Aorta (tissue), 5 donors: Measurements from ENCODE around the gene PLEKHN1. TPM values are rescaled to one million over a fixed set of nuclear protein-coding genes. Genes with fewer than 3 reads are reported as not detected.

Experiments
- ATAC-seq: fragments of 200-7000 bp; cut with Tn5 transposase; one replicate; pipeline ENCODE4 v1.9.1; 2022; ENCODE audit warnings: moderate library complexity; ENCODE audit not compliant: low FRiP score
- DNase-seq, 2 donors: peaks; one replicate each; pipeline ENCODE4 v3.0.0-alpha.2; 2020
- H3K27ac ChIP-seq, 2 donors: one replicate each; pipeline ENCODE4 v1.5.1; 2013; ENCODE audit warnings: low read length in 2 of 2, mild to moderate bottlenecking in 2 of 2, moderate library complexity in 2 of 2, control low read depth in 1 of 2, inconsistent platforms in 1 of 2, low read depth in 1 of 2
- H3K27me3 ChIP-seq, 2 donors: one replicate each; pipeline ENCODE4 v1.6.1; 2013; ENCODE audit warnings: control low read depth in 1 of 2, low read length in 1 of 2, mild to moderate bottlenecking in 1 of 2, moderate library complexity in 1 of 2; ENCODE audit not compliant: insufficient read depth in 2 of 2, control insufficient read depth in 1 of 2
- H3K36me3 ChIP-seq, 2 donors: one replicate each; pipeline ENCODE4 v1.6.1; 2013; ENCODE audit warnings: control low read depth in 1 of 2, low read length in 1 of 2, mild to moderate bottlenecking in 1 of 2; ENCODE audit not compliant: insufficient read depth in 2 of 2, control insufficient read depth in 1 of 2
- H3K4me1 ChIP-seq, 2 donors: one replicate each; pipeline ENCODE4 v1.6.1; 2013; ENCODE audit warnings: low read length in 2 of 2, control low read depth in 1 of 2, mild to moderate bottlenecking in 1 of 2, moderate library complexity in 1 of 2; ENCODE audit not compliant: insufficient read depth in 2 of 2, control insufficient read depth in 1 of 2
- H3K4me3 ChIP-seq, 2 donors: one replicate each; pipeline ENCODE4 v1.5.1; 2013; ENCODE audit warnings: low read length in 2 of 2, control low read depth in 1 of 2, mild to moderate bottlenecking in 1 of 2
- H3K9me3 ChIP-seq: one replicate; pipeline ENCODE4 v1.6.1; 2013; ENCODE audit warnings: mild to moderate bottlenecking, low read length; ENCODE audit not compliant: control insufficient read depth
- WGBS, 2 donors: extraction: QIAGEN DNeasy Blood & Tissue Kit; methylation state at CpG; one replicate each; pipeline ENCODE4 v1.1.7; 2013; 5-methylcytosine and 5-hydroxymethylcytosine counted together
- intact Hi-C, 2 donors: fragments of 100-400 bp; cut with DNase I; formaldehyde crosslinking; loops; one replicate each; pipeline versions ENCODE4 v1.14.2 to v1.15.0; 2022
- polyA plus RNA-seq, 2 donors: library from polyadenylated mRNA; stranded (reverse); fragments of 200-250 nt; gene quantifications; one replicate each; pipeline ENCODE4 v1.2.3, GENCODE V29; 2013
- total RNA-seq, 2 donors: library from RNA; stranded (reverse); fragmentation: NEBNext Ultra II Directional; extraction: Animal tissue kit (Norgen Biotek cat#: 25700); gene quantifications; one replicate each; pipeline ENCODE4 v1.2.1, GENCODE V29; 2021
- donor health status: healthy with polysubstance abuse.
- donor health status: Bipolar disorder and iron deficiency.
- donor health status: DM: no; HTN: no; CAD: no.
- donor health status: DM: no; HTN: no; CAD: no.
- donor health status: DM: yes; HTN: yes; CAD: no.

PLEKHN1 gene
- total and polyA plus RNA-seq, 4 donors: 0.13 to 1.2 (median 0.57) TPM

DNA sequence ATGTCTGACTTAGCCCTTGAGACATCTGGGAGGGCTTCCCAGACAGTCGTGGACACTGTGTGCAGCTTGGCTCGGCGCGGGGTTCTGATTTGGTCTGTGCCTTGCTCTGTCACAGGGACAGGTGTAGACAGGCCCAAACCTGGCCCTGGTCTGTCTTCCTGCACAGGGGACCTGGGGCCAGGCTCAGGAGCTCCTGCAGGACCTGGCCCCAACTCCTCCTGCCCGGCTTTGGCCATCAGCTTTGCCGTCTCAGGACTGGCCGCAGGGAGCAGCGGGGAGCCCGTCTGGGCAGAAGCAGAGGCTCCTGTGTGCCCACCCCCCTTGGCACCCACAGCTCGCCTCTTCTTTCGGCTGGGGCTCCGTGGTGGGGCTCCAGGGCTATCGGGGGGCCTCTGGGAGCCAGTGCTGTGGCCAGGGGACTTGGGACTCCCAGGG, 13.9 kb downstream of the PLEKHN1 start:
- 87% methylated on average over 13 of the region's 13 CpGs for WGBS, 2 donors
- intact Hi-C loops: loop anchor here (5.0 to 10.0 kb wide), 2 partner anchors 87 to 315 kb away; no protein-coding TSS in a partner anchor
- Histone ChIP-seq H3K27me3 (no peaks in the 10 kb centered on the region), H3K4me3 (no peak overlapping the region), H3K36me3 (no peaks in the 10 kb centered on the region), H3K4me1 (no peaks in the 10 kb centered on the region), H3K27ac (no peak overlapping the region), H3K9me3 (no peaks in the 10 kb centered on the region)
- DNase-seq (peak in 1 of 2 donors; percentile 47), ATAC-seq (no peak)

DNA sequence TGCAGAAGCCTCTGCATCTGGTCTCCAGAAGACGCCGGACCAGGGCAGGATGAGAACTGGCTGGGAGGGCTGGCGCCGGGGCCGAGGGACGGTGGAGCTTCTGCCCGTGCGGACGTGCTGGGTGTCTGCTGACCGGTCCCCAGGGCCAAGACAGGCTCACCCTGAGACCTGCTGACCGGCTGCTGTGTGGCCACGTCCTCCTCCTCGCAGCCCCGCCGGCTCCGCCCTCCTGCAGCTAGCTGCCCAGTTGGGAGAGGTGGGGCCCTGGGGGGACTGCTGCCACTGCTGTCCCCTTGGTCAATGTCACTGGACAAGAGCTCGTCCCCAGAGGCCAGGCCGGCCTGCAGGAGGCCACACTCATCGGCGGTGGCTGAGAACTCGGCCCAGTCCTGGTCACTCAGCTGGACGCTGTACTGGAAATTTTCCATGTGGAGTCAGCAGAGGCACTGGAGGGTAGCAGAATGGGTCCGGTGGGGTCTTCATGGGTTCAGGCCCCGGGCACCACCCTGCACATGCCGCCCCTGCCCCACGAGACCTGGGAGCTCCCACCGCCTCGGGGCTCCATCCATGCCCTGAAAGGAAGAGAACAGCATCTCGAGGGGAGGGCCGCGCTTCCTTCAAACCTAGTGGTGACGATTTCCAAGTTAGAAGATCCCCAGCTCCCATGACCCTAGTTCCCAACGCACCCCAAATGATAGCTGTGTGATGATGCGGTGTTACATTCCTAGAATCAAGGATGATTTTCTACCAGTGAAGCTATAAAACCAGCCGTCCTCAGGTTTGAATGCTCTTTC, 14.5 kb downstream of the PLEKHN1 start:
- intact Hi-C loops: loop anchor here (5.0 to 10.0 kb wide), 2 partner anchors 87 to 314 kb away; no protein-coding TSS in a partner anchor
- WGBS, 2 donors: 87 to 90% methylated on average over 35 of the region's 35 CpGs
- peak in 1 of 2 donors; percentile 38 for DNase-seq

DNA sequence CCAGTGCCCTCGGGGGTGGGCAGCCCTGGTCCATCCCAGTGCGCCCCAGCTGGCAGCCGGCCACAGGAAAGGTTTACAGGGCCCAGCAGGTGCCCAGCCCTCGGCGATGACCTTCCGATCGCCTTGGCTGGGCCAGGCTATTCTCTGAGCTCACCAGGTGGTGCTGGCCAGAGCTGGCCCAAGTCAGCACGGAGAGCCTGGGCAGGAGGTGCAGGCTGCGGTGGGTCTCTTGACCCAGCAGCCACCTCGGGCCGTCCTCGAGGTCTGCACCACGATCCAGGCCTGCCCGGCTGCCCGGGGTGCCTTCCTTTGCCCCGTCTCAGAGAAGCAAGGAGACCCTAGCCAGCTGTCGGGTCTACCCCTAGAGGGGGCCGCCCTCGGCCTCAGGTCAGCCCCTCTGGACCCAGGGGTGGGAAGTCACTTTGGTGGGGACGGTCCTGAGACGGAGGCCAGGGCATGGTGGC, 15.2 kb downstream of the PLEKHN1 start:
- no peak overlapping the region for H3K4me3 ChIP-seq
- ATAC-seq (peak; percentile 20), DNase-seq (peak in 1 of 2 donors; percentile 42)
- H3K27ac ChIP-seq: no peak overlapping the region
- intact Hi-C loops: loop anchor here (5.0 to 10.0 kb wide), 2 partner anchors 86 to 313 kb away; no protein-coding TSS in a partner anchor
- no peaks in the 10 kb centered on the region for H3K9me3 ChIP-seq
- H3K4me1 ChIP-seq: no peaks in the 10 kb centered on the region
- H3K27me3 ChIP-seq: no peaks in the 10 kb centered on the region
- WGBS, 2 donors: 86 to 89% methylated on average over 20 to 21 of the region's 21 CpGs
- H3K36me3 ChIP-seq: no peaks in the 10 kb centered on the region

More for the DNA sequence above, 14.5 kb downstream of the PLEKHN1 start:
- Histone ChIP-seq H3K4me1 (no peaks in the 10 kb centered on the region), H3K36me3 (no peaks in the 10 kb centered on the region), H3K27me3 (no peaks in the 10 kb centered on the region), H3K27ac (no peak overlapping the region), H3K9me3 (no peaks in the 10 kb centered on the region), H3K4me3 (no peak overlapping the region)
- no peak for ATAC-seq

DNA sequence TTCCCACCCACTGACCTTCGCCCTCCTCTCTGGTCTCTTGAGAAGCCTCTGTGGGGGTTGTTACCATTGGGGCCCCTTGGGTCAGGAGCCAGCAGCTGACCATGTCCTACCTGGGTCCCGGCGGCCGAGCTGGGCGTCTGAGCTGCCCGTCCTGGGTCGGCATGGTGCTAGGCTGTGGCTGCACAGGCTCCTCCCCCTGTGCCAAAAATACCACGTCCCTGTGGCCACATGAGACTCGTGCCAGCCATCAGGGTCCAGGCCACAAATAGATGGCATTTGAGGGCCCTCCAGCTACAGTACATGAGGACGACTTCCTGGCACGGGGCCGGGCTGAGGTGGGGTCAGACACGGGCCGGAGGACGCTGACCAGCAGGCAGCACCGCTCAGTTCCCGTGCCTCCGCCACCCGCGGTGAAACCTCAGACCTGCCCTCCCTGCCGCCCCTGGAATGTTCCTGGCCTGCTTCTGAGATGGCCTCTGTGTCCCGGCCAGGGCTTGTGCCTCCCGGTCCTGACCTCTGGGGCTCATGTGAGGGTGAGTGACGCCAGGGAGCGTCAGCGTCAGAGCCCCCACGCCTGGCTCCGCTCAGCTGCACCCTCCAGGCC, 15.8 kb downstream of the PLEKHN1 start, which contains the start of gene PERM1:
Gene PERM1 (minus strand): TSS at position 139 of the 604 bp plus-strand sequence. CDS start 1,064 bp downstream, outside the sequence.
- H3K4me1 ChIP-seq: no peaks in the 10 kb centered on the region
- no peaks in the 10 kb centered on the region for H3K9me3 ChIP-seq
- no peaks in the 10 kb centered on the region for H3K36me3 ChIP-seq
- intact Hi-C loops: loop anchor here (5.0 to 10.0 kb wide), 2 partner anchors 85 to 313 kb away; no protein-coding TSS in a partner anchor
- H3K4me3 ChIP-seq: no peak within 1 kb of the TSS
- no peak within 1 kb of the TSS for H3K27ac ChIP-seq
- 45 to 49% methylated on average over 28 of the region's 28 CpGs for WGBS, 2 donors
- ATAC-seq: peak; percentile 53
- H3K27me3 ChIP-seq: no peaks in the 10 kb centered on the region
- peak in 1 of 2 donors; percentile 46 for DNase-seq

DNA sequence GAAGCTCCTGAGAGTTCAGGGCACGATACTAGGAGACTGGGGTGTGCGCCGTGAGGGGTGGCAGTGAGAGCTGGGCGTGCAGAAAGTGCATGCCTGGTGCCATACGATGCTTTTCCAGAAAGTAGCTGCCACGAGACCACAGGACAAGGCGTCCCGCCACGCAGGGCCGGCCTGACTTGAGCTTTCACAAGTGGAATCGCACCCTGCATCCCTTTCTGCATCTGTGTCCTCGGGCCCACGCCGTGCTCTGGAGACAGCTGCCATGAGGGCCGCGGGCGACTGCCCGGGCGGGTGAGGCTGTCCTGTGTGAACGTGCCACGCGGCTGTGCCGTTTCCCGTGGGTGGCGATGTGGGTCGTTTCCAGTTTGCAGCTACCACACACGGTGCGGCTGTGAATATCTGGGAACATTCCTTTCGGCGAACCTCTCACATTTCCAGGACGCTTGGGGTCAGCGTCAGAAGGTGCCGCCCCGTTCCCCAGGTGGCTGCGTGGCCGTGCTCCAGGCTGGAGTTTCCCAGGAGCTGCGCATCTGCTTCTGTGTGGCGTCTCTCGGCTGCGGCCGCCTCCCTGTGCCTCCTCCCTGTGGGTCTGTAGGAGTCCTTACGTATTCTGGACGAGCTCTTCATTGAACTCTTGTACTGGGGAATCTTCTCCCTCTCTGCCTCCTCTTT, 16.6 kb downstream of the PLEKHN1 start:
- Histone ChIP-seq H3K9me3 (no peaks in the 10 kb centered on the region), H3K4me3 (no peak overlapping the region), H3K4me1 (no peaks in the 10 kb centered on the region), H3K27ac (no peak overlapping the region), H3K36me3 (no peaks in the 10 kb centered on the region), H3K27me3 (no peaks in the 10 kb centered on the region)
- DNase-seq (no peak), ATAC-seq (no peak)
- WGBS, 2 donors: 90 to 92% methylated on average over 43 of the region's 43 CpGs
- intact Hi-C loops: loop anchor here (5.0 to 10.0 kb wide), 2 partner anchors 84 to 312 kb away; no protein-coding TSS in a partner anchor

DNA sequence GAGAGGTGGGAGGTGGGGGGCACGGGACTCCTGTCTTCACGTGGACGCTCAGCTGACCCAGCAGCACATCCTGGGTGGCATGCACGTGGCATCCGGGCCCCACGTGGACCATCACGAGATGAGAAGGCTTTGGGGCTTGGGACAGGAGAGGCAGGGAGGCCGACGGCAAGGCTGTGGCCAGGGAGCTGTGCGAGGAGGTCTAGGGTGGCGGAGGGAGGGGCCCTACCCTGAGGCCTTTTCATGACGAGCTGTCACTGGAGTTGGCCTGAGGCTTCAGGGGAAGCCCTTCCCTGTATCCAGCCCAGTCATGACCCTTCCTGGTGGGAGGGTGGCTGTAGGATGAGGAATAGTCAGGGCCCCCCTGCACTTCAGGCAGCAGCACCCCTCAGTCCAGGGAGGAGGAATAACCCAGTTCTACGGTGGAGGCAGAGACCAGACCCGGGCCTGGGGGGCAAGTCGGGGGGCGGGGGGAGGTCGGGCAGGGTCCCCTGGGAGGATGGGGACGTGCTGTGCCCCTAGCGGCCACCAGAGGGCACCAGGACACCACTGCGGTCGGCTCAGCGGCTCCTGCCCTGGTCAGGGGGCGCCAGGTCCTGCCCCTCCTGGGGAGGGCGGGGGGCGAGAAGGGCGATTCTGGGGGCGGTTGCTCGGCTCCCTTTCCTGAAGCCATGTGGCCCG, 17.7 kb downstream of the PLEKHN1 start:
- Histone ChIP-seq H3K9me3 (no peaks in the 10 kb centered on the region), H3K4me3 (no peak overlapping the region), H3K27ac (no peak overlapping the region), H3K27me3 (no peaks in the 10 kb centered on the region), H3K4me1 (no peaks in the 10 kb centered on the region), H3K36me3 (no peaks in the 10 kb centered on the region)
- intact Hi-C loops: loop anchor here (2.0 to 10.0 kb wide), 3 partner anchors 79 to 311 kb away; no protein-coding TSS in a partner anchor
- peak in 1 of 2 donors; percentile 58 for DNase-seq
- peak; percentile 80 for ATAC-seq
- 24 to 25% methylated on average over 26 to 29 of the region's 29 CpGs for WGBS, 2 donors

DNA sequence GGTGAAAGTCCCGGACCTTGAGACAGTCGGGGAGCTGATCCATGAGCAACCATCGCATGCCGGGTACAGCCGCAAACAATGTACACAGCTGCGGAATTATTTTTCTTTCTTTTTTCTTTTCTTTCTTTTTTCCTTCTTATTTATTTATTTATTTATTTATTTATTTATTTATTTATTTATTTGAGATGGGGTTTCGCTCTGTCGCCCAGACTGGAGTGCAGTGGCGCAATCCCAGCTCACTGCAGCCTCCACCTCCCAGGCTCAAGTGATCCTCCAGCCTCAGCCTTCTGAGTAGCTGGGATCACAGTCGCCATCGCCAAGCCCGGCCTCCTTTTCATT, 18.2 kb downstream of the PLEKHN1 start:
- WGBS, 2 donors: 47 to 49% methylated on average over 12 of the region's 12 CpGs
- intact Hi-C loops: loop anchor here (2.0 to 10.0 kb wide), 3 partner anchors 78 to 310 kb away; no protein-coding TSS in a partner anchor
- Histone ChIP-seq H3K27me3 (no peaks in the 10 kb centered on the region), H3K27ac (no peak overlapping the region), H3K4me1 (no peaks in the 10 kb centered on the region), H3K4me3 (no peak overlapping the region), H3K9me3 (no peaks in the 10 kb centered on the region), H3K36me3 (no peaks in the 10 kb centered on the region)
- DNase-seq (no peak), ATAC-seq (no peak)

DNA sequence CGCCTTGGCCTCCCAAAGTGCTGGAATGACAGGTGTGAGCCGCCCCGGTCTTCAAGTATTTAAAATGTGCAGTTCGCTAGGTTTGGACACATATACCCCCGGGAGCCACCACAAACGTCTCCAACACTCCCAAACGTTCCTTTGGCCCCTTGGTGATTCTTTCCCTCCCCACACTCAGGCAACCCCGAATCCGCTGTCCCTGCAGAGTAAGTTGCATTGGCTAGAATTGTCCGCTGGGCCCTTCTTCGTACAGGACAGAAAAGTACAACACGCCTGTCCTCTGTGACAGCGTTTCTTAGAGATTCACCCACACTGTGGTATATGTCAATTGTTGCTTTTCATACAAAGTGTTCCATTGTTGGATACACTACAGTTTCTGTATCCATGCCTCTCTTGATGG, 18.8 kb downstream of the PLEKHN1 start:
- ATAC-seq (no peak), DNase-seq (no peak)
- intact Hi-C loops: loop anchor here in 1 of 2 donors (2.0 to 10.0 kb wide), 2 partner anchors 78 to 310 kb away; no protein-coding TSS in a partner anchor
- H3K27ac ChIP-seq: no peak overlapping the region
- H3K9me3 ChIP-seq: no peaks in the 10 kb centered on the region
- no peaks in the 10 kb centered on the region for H3K27me3 ChIP-seq
- H3K4me1 ChIP-seq: no peaks in the 10 kb centered on the region
- 80 to 82% methylated on average over 13 of the region's 13 CpGs for WGBS, 2 donors
- H3K4me3 ChIP-seq: no peak overlapping the region
- no peaks in the 10 kb centered on the region for H3K36me3 ChIP-seq
